CD4-positive, alpha-beta memory T cell (primary cell): ENCODE measurements around the gene TDRKH. TPM values are rescaled to one million over a fixed set of nuclear protein-coding genes. Genes with fewer than 3 reads are reported as not detected.

Source experiments
- CTCF ChIA-PET: fragments of 350-600 bp; sonication (Branson Sonifier 250); formaldehyde crosslinking; loops from one replicate; lab custom pipeline; 2021; ENCODE audit warnings: inconsistent platforms; ENCODE audit not compliant: partially characterized antibody; lab: Charles Lee
- POLR2A ChIA-PET: fragments of 350-600 bp; sonication (Branson Sonifier 250); formaldehyde crosslinking; loops from one replicate; lab custom pipeline; 2021; ENCODE audit not compliant: partially characterized antibody; lab: Charles Lee
- DNase-seq, 5 donors: peaks; one replicate each; pipeline versions ENCODE4 v3.0.0 to v3.0.0-alpha.2; 2020 to 2022; ENCODE audit warnings: mixed read lengths in 1 of 5
- H3K27ac ChIP-seq: one replicate; pipeline ENCODE4 v1.7.0; 2013; ENCODE audit warnings: low read depth, low read length
- H3K27me3 ChIP-seq: 2 replicates; pipeline ENCODE4 v1.7.0; 2013; ENCODE audit warnings: mild to moderate bottlenecking, low read length, moderate library complexity; ENCODE audit not compliant: insufficient read depth
- H3K36me3 ChIP-seq: 2 replicates; pipeline ENCODE4 v1.7.0; 2013; ENCODE audit warnings: mild to moderate bottlenecking, low read length, moderate library complexity; ENCODE audit not compliant: insufficient read depth
- H3K4me1 ChIP-seq: 2 replicates; pipeline ENCODE4 v1.7.0; 2013; ENCODE audit warnings: mild to moderate bottlenecking, low read length, moderate library complexity; ENCODE audit not compliant: insufficient read depth
- H3K4me3 ChIP-seq, 2 donors: one replicate each; pipeline ENCODE4 v1.7.0; 2013; ENCODE audit warnings: low read length in 2 of 2, mild to moderate bottlenecking in 1 of 2
- H3K9me3 ChIP-seq, 2 donors: one replicate each; pipeline ENCODE4 v1.7.0; 2013; ENCODE audit warnings: low read length in 2 of 2, control low read depth in 1 of 2; ENCODE audit not compliant: control insufficient read depth in 1 of 2
- H3K27ac Mint-ChIP-seq, 7 donors: one replicate each; pipeline ENCODE4 v1.8.0; 2020 to 2021; ENCODE audit warnings: mixed read lengths in 7 of 7, mild to moderate bottlenecking in 6 of 7, inconsistent platforms in 3 of 7, moderate library complexity in 3 of 7
- H3K27me3 Mint-ChIP-seq, 2 donors: one replicate each; pipeline ENCODE4 v1.8.0; 2020 to 2021; ENCODE audit warnings: mixed read lengths in 2 of 2
- H3K36me3 Mint-ChIP-seq, 2 donors: one replicate each; pipeline ENCODE4 v1.8.0; 2020 to 2021; ENCODE audit warnings: mixed read lengths in 2 of 2, inconsistent platforms in 1 of 2, mild to moderate bottlenecking in 1 of 2
- H3K4me1 Mint-ChIP-seq, 4 donors: one replicate each; pipeline ENCODE4 v1.8.0; 2020 to 2021; ENCODE audit warnings: mixed read lengths in 4 of 4, mild to moderate bottlenecking in 1 of 4
- H3K4me3 Mint-ChIP-seq, 8 donors: one replicate each; pipeline ENCODE4 v1.8.0; 2020 to 2021; ENCODE audit warnings: mixed read lengths in 8 of 8, mild to moderate bottlenecking in 7 of 8, moderate library complexity in 6 of 8, inconsistent platforms in 3 of 8
- H3K9me3 Mint-ChIP-seq, 8 donors: one replicate each; pipeline ENCODE4 v1.8.0; 2020 to 2021; ENCODE audit warnings: mixed read lengths in 8 of 8, mild to moderate bottlenecking in 5 of 8, inconsistent platforms in 3 of 8, moderate library complexity in 1 of 8
- intact Hi-C: fragments of 100-400 bp; cut with micrococcal nuclease; formaldehyde crosslinking; loops from one replicate; pipeline ENCODE4 v1.15.1; 2023
- polyA plus RNA-seq, 2 donors: library from polyadenylated mRNA; unstranded; fragments of 300-500 nt; fragmentation: Illumina TruSeq; gene quantifications; one replicate each; pipeline ENCODE4 v1.2.3, GENCODE V29; 2021
- total RNA-seq, 2 experiments: library from RNA; stranded (reverse); gene quantifications; one replicate each; pipeline ENCODE4 v1.2.3, GENCODE V29; 2021

Gene TDRKH
- total and polyA plus RNA-seq, 4 experiments from 2014 or later: 16.6 to 29.3 (median 23.9) TPM

DNA sequence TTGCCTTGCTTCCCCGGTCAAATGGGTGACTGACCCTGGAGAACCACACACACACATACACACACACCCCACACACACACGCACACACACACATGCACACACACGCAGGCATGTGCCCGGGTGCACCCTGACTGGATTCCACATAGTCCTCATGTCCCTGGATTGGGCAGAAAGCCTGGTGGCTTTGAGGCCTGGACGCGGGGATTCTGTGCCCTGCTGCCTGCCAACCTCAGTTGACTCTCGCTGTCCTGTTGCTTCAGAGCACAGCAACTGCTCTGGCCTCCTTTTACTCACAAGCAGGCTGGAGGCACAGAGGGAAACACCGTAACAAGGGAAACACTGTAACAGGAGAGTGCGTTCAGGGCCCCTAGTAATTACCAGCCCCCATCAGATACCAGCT is 34.9 kb upstream of the TDRKH start:
- intact Hi-C loops: no loop called here
- no peaks in the 10 kb centered on the region for H3K36me3 ChIP-seq
- H3K36me3 Mint-ChIP-seq: peaks cover 0 to 11% of the 10 kb centered on the region in 2 donors
- H3K4me1 ChIP-seq: peaks cover 81% of the 10 kb centered on the region
- no peaks in the 10 kb centered on the region for H3K9me3 ChIP-seq
- H3K27ac ChIP-seq: peak overlapping the region; percentile 58
- no peaks in the 10 kb centered on the region for H3K27me3 Mint-ChIP-seq
- peak overlapping the region; percentile 66 to 95 (median 91) for H3K27ac Mint-ChIP-seq
- peak overlapping the region; percentile 71 to 90 (median 87) for H3K4me3 Mint-ChIP-seq
- H3K9me3 Mint-ChIP-seq: no peaks in the 10 kb centered on the region
- peak overlapping the region; percentile 20 to 29 for H3K4me3 ChIP-seq
- no peaks in the 10 kb centered on the region for H3K27me3 ChIP-seq
- no peak for DNase-seq
- POLR2A ChIA-PET: interaction anchor here (1.0 to 14.6 kb wide), 6 partner anchors 4 to 80 kb away, joined by 3 to 233 read pairs (median 68); partner anchors contain the start of genes C2CD4D, MRPL9, RORC and TDRKH
- CTCF ChIA-PET: interaction anchor here (0.6 to 1.6 kb wide), 5 partner anchors 8 to 91 kb away, joined by 3 to 6 read pairs (median 3); no protein-coding TSS in a partner anchor
- H3K4me1 Mint-ChIP-seq: peaks cover 46 to 95% (median 65%) of the 10 kb centered on the region in 4 donors

DNA sequence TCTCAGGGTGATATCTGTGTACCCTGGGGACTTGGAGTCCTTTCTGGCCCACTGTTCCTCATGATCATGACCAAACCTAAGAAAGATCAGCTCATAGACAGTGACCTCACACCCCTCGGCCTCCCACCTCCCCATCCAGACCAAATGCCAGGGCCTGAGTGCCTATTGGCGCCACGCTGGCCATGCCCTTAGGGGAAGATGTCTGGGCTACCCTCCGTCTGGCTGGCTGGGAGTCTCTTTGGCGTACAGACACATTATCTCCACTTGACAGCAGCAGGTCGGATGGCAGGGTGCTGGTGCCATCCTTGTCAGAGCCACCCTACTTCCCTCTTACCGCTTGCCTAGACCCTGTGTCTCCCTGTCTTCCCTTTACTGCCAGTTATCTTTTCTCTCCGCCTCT is 32.9 kb upstream of the TDRKH start:
- no peaks in the 10 kb centered on the region for H3K36me3 ChIP-seq
- CTCF ChIA-PET: interaction anchor here (1.4 to 3.7 kb wide), 4 partner anchors 11 to 229 kb away, joined by 4 to 22 read pairs (median 7); no protein-coding TSS in a partner anchor
- Mint-ChIP-seq H3K27ac (peak overlapping the region; percentile 63 to 95 (median 94)), H3K9me3 (no peaks in the 10 kb centered on the region), H3K27me3 (no peaks in the 10 kb centered on the region), H3K36me3 (peaks cover 2 to 14% of the 10 kb centered on the region in 2 donors), H3K4me1 (peaks cover 43 to 95% (median 64%) of the 10 kb centered on the region in 4 donors), H3K4me3 (peak overlapping the region; percentile 71 to 90 (median 87))
- POLR2A ChIA-PET: interaction anchor here (1.6 to 14.6 kb wide), 5 partner anchors 5 to 34 kb away, joined by 4 to 233 read pairs (median 127); partner anchors contain the start of genes C2CD4D and RORC
- peak overlapping the region; percentile 58 for H3K27ac ChIP-seq
- no peaks in the 10 kb centered on the region for H3K27me3 ChIP-seq
- peak overlapping the region in 1 of 2 donors; percentile 21 for H3K4me3 ChIP-seq
- no peak for DNase-seq
- peaks cover 81% of the 10 kb centered on the region for H3K4me1 ChIP-seq
- intact Hi-C loops: no loop called here
- H3K9me3 ChIP-seq: no peaks in the 10 kb centered on the region

DNA sequence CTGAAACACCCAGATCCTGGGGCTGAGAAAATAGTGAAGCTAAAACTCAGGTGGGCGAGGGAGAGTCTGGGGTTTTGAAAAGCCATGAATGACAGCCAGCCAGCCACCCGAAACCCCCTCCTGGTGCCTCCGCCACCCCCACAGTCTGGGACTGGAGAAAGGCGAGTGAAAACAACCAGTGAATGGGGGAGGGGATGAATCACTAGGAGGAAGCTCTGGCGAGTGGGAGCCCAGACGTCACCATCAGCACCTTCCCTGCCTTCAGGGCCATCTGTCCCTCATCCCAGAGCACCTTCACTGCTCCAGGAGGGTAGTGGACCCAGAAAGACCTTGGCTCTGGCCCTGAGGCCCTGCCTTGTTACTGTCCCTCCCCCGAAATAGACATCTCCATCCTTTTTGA is 32.1 kb upstream of the TDRKH start:
- H3K27me3 ChIP-seq: no peaks in the 10 kb centered on the region
- H3K4me3 ChIP-seq: peak overlapping the region in 1 of 2 donors; percentile 21
- peak overlapping the region; percentile 58 for H3K27ac ChIP-seq
- H3K27ac Mint-ChIP-seq: peak overlapping the region; percentile 42 to 95 (median 94)
- no peaks in the 10 kb centered on the region for H3K9me3 Mint-ChIP-seq
- H3K4me1 ChIP-seq: peaks cover 81% of the 10 kb centered on the region
- H3K27me3 Mint-ChIP-seq: no peaks in the 10 kb centered on the region
- no peaks in the 10 kb centered on the region for H3K9me3 ChIP-seq
- peak overlapping the region; percentile 71 to 90 (median 87) for H3K4me3 Mint-ChIP-seq
- ChIA-PET POLR2A (interaction anchor here (1.6 to 14.6 kb wide), 4 partner anchors 7 to 33 kb away, joined by 4 to 233 read pairs (median 72); partner anchors contain the start of genes C2CD4D and RORC), CTCF (interaction anchor here (0.8 to 3.7 kb wide), 6 partner anchors 9 to 33 kb away, joined by 3 to 22 read pairs (median 6); partner anchors contain the start of gene RORC)
- no peaks in the 10 kb centered on the region for H3K36me3 ChIP-seq
- intact Hi-C loops: no loop called here
- peaks cover 2 to 14% of the 10 kb centered on the region in 2 donors for H3K36me3 Mint-ChIP-seq
- H3K4me1 Mint-ChIP-seq: peaks cover 44 to 95% (median 64%) of the 10 kb centered on the region in 4 donors
- DNase-seq: peak in 1 of 5 donors; percentile 63

DNA sequence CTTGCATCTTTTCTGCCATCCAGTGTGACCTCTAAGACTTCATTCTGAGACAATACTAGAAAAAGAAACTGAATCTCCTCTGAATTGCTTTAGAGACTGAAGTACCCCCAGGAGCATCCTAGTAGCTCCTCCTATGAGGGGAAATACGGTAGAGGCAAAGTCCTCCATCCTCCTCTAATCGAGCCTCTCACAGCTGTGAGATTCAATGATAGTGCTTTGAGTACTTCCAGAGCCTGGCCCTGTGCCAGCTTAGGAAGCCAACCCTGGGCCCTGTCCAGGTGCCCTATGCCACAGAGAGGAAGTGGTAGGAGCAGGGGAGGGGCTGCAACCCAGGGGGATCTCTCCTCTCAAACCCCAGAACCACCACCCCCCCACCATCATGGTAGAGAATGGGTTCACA is 30.6 kb upstream of the TDRKH start:
- ChIA-PET CTCF (interaction anchor here (0.8 to 3.7 kb wide), 9 partner anchors 9 to 227 kb away, joined by 3 to 22 read pairs (median 7); partner anchors contain the start of gene C2CD4D), POLR2A (interaction anchor here (0.9 to 14.6 kb wide), 11 partner anchors 9 to 147 kb away, joined by 3 to 233 read pairs (median 3); partner anchors contain the start of genes C2CD4D, MRPL9, RORC and TDRKH)
- H3K27ac Mint-ChIP-seq: peak overlapping the region; percentile 88 to 95 (median 90)
- peak overlapping the region; percentile 14 to 89 (median 79) for H3K4me3 Mint-ChIP-seq
- Histone ChIP-seq H3K4me3 (no peak overlapping the region), H3K36me3 (no peaks in the 10 kb centered on the region), H3K27me3 (no peaks in the 10 kb centered on the region), H3K4me1 (peaks cover 81% of the 10 kb centered on the region), H3K9me3 (no peaks in the 10 kb centered on the region), H3K27ac (peak overlapping the region; percentile 43)
- no peaks in the 10 kb centered on the region for H3K27me3 Mint-ChIP-seq
- peaks cover 53 to 98% (median 69%) of the 10 kb centered on the region in 4 donors for H3K4me1 Mint-ChIP-seq
- peak in 4 of 5 donors; percentile 30 to 63 (median 35) for DNase-seq
- intact Hi-C loops: no loop called here
- peaks cover 4 to 18% of the 10 kb centered on the region in 2 donors for H3K36me3 Mint-ChIP-seq
- no peaks in the 10 kb centered on the region for H3K9me3 Mint-ChIP-seq

DNA sequence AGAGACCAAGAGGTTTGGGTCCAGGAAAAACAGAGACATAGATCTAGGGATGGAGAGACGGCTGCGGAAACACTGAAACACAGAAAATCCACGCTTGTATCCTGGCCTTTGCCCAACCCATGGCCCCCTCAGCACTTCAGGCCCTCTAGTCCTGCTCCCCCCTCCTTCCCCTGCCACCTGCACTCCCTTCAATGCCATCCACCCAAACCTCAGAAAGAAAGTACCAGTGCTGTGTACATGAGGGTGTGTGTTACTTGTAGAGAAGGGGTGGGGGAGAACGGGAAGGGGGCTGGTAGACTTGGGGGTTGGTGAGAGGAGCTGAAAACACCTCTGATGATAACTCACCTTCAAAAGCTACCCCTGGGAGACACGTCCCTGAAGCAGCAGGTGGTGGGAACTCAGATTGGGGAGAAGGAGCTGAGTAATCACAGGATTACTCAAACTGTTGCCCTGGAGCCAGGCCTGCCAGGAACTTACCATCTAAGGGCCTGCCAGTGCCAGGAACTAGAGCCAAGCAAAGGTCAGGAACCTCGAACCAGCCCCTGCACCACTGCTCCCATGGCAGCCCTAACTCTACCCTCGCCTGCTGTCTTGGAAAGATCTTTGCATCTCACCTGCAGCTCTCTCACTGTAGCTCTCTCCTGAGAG is 29.8 kb upstream of the TDRKH start:
- Histone ChIP-seq H3K9me3 (no peaks in the 10 kb centered on the region), H3K27me3 (no peaks in the 10 kb centered on the region), H3K36me3 (no peaks in the 10 kb centered on the region), H3K4me3 (no peak overlapping the region), H3K27ac (peak overlapping the region; percentile 43), H3K4me1 (peaks cover 82% of the 10 kb centered on the region)
- no peak for DNase-seq
- H3K4me1 Mint-ChIP-seq: peaks cover 59 to 98% (median 71%) of the 10 kb centered on the region in 4 donors
- peak overlapping the region; percentile 68 to 89 (median 79) for H3K4me3 Mint-ChIP-seq
- ChIA-PET POLR2A (interaction anchor here (0.9 to 14.6 kb wide), 9 partner anchors 8 to 57 kb away, joined by 3 to 233 read pairs (median 4); partner anchors contain the start of genes C2CD4D, MRPL9, RORC and TDRKH), CTCF (interaction anchor here (0.7 to 3.7 kb wide), 9 partner anchors 8 to 226 kb away, joined by 3 to 22 read pairs (median 5); partner anchors contain the start of gene C2CD4D)
- H3K36me3 Mint-ChIP-seq: peaks cover 8 to 15% of the 10 kb centered on the region in 2 donors
- no peaks in the 10 kb centered on the region for H3K27me3 Mint-ChIP-seq
- H3K27ac Mint-ChIP-seq: peak overlapping the region; percentile 88 to 95 (median 90)
- no peaks in the 10 kb centered on the region for H3K9me3 Mint-ChIP-seq
- intact Hi-C loops: no loop called here

DNA sequence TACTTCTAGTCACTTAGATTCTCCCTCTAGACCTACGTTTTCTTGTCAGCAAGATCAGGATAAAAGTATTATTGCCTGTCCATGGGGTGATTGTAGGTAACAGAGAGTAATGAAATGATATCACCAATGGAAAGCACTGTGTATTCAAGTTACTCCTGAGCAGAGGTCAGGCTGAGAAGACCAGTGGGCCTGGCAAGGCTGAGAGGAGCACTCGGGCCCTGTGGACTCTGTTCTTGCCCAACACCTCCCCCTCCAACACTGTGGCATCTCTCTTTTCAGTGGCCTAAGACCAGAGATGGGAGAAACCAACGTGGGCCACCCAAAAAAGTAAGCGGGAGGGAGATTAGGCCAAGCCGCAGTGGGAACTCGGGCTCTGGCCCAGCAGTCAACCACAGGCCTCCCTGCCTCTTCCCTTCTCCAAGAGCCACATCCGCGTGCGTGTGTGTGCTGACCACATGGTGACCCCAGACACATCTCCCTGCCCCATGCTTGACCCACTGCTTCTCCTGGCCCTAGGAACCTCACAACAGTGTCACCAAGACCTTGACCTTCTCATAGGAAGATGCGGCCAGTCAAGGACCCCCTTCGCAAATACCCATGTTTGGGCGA is 29.0 kb upstream of the TDRKH start:
- H3K27ac Mint-ChIP-seq: peak overlapping the region; percentile 78 to 95 (median 90)
- H3K9me3 Mint-ChIP-seq: no peaks in the 10 kb centered on the region
- Histone ChIP-seq H3K4me1 (peaks cover 89% of the 10 kb centered on the region), H3K9me3 (no peaks in the 10 kb centered on the region), H3K27ac (peak overlapping the region; percentile 43), H3K36me3 (no peaks in the 10 kb centered on the region), H3K27me3 (no peaks in the 10 kb centered on the region), H3K4me3 (no peak overlapping the region)
- H3K4me1 Mint-ChIP-seq: peaks cover 63 to 98% (median 78%) of the 10 kb centered on the region in 4 donors
- no peak for DNase-seq
- H3K4me3 Mint-ChIP-seq: peak overlapping the region; percentile 41 to 89 (median 73)
- CTCF ChIA-PET: interaction anchor here (1.8 to 3.7 kb wide), 2 partner anchors 11 to 17 kb away, joined by 8 to 22 read pairs; no protein-coding TSS in a partner anchor
- H3K27me3 Mint-ChIP-seq: no peaks in the 10 kb centered on the region
- POLR2A ChIA-PET: interaction anchor here (3.5 to 14.6 kb wide), 3 partner anchors 8 to 20 kb away, joined by 16 to 233 read pairs (median 127); partner anchors contain the start of genes C2CD4D and RORC
- H3K36me3 Mint-ChIP-seq: peaks cover 8 to 15% of the 10 kb centered on the region in 2 donors
- intact Hi-C loops: no loop called here
